Large intestine (tissue), 3 donors: ENCODE measurements around the gene LUZP1. TPM values are rescaled to one million over a fixed set of nuclear protein-coding genes. Genes with fewer than 3 reads are reported as not detected.

Experiments used
- DNase-seq, 2 donors: peaks; one replicate each; pipeline versions ENCODE4 v3.0.0 to v3.0.0-alpha.2; 2013
- H3K27ac ChIP-seq: one replicate; pipeline ENCODE4 v1.5.1; 2013; ENCODE audit warnings: low read length
- H3K27me3 ChIP-seq: 2 replicates; pipeline ENCODE4 v1.6.1; 2013; ENCODE audit warnings: low read length; ENCODE audit not compliant: control insufficient read depth, insufficient read depth
- H3K36me3 ChIP-seq: 2 replicates; pipeline ENCODE4 v1.6.1; 2013; ENCODE audit warnings: low read length; ENCODE audit not compliant: control insufficient read depth, insufficient read depth
- H3K4me1 ChIP-seq: one replicate; pipeline ENCODE4 v1.6.1; 2013; ENCODE audit warnings: low read length; ENCODE audit not compliant: control insufficient read depth, insufficient read depth
- H3K4me3 ChIP-seq: one replicate; pipeline ENCODE4 v1.5.1; 2013; ENCODE audit warnings: low read length
- H3K9me3 ChIP-seq: one replicate; pipeline ENCODE4 v1.6.1; 2013; ENCODE audit warnings: mild to moderate bottlenecking, low read depth, low read length, moderate library complexity; ENCODE audit not compliant: control insufficient read depth
- WGBS: methylation state at CpG from one replicate; pipeline ENCODE4 v1.1.5; 2013; ENCODE audit warnings: low lambda C conversion rate; ENCODE audit not compliant: insufficient coverage; 5-methylcytosine and 5-hydroxymethylcytosine counted together
- polyA plus RNA-seq: library from polyadenylated mRNA; unstranded; fragments of 120-200 nt; gene quantifications from one replicate; pipeline ENCODE4 v1.2.1, GENCODE V29; 2013

LUZP1 gene
- polyA plus RNA-seq, 1 donor = 23.7 TPM

GRCh38 chr1:23035823-23036452, 132.7 kb downstream of the LUZP1 start:
- Histone ChIP-seq H3K9me3 (no peaks in the 10 kb centered on the region), H3K4me1 (no peaks in the 10 kb centered on the region), H3K4me3 (no peak overlapping the region), H3K36me3 (no peaks in the 10 kb centered on the region), H3K27me3 (no peaks in the 10 kb centered on the region), H3K27ac (no peak overlapping the region)
- DNase-seq = no peak
- no CpG with 5 or more reads among the region's 2 CpGs for WGBS

Other genes starting within 250 kb of the LUZP1 start
- not detected for gene LACTBL1, start 196.0 kb downstream of the LUZP1 start, polyA plus RNA-seq
- gene TEX46, start 153.0 kb downstream of the LUZP1 start, polyA plus RNA-seq = 0.21 TPM
- 84.0 TPM for gene KDM1A, start 149.4 kb downstream of the LUZP1 start, polyA plus RNA-seq
- gene HTR1D, start 48.6 kb upstream of the LUZP1 start, polyA plus RNA-seq = 0.46 TPM
- gene HNRNPR, start 175.4 kb upstream of the LUZP1 start, polyA plus RNA-seq = 148 TPM
- 22.2 TPM for gene ZNF436, start 201.0 kb upstream of the LUZP1 start, polyA plus RNA-seq